Measurements from ENCODE around the gene PLA1A.

The PLA1A gene

GRCh38 chr3:119664370-119664769, 66.7 kb downstream of the PLA1A start:
- no peak for DNase-seq
- H3K36me3 ChIP-seq, result peaks cover 8% of the 10 kb centered on the region
- no peaks in the 10 kb centered on the region for H3K9me3 ChIP-seq (ENCODE audit: severe bottlenecking)
- no peak for TF ChIP-seq CTCF (IDR thresholded peaks at IDR 0.05; ENCODE audit: low read depth, low read length)
- no peak overlapping the region for H3K27ac ChIP-seq
- H3K4me3 ChIP-seq (ENCODE audit: low read depth, low read length), result no peak overlapping the region
- H3K27me3 ChIP-seq (ENCODE audit: insufficient read depth, low read depth, severe bottlenecking), result no peaks in the 10 kb centered on the region

- no peak for TF ChIP-seq CTCF (IDR thresholded peaks at IDR 0.05; ENCODE audit: low read depth, low read length)
- DNase-seq, result no peak
- H3K27ac ChIP-seq, result no peak overlapping the region
- H3K27me3 ChIP-seq (ENCODE audit: insufficient read depth, low read depth, severe bottlenecking), result no peaks in the 10 kb centered on the region
- H3K4me3 ChIP-seq (ENCODE audit: low read depth, low read length), result no peak overlapping the region
- no peaks in the 10 kb centered on the region for H3K9me3 ChIP-seq (ENCODE audit: severe bottlenecking)
- H3K36me3 ChIP-seq, result peaks cover 11% of the 10 kb centered on the region
Measured at GRCh38 chr3:119664850-119665379, 67.2 kb downstream of the PLA1A start.

- H3K36me3 ChIP-seq, result peaks cover 17% of the 10 kb centered on the region
- TF ChIP-seq CTCF (IDR thresholded peaks at IDR 0.05; ENCODE audit: low read depth, low read length), result no peak
- H3K9me3 ChIP-seq (ENCODE audit: severe bottlenecking), result no peaks in the 10 kb centered on the region
- H3K27ac ChIP-seq, result no peak overlapping the region
- H3K27me3 ChIP-seq (ENCODE audit: insufficient read depth, low read depth, severe bottlenecking), result no peaks in the 10 kb centered on the region
- no peak overlapping the region for H3K4me3 ChIP-seq (ENCODE audit: low read depth, low read length)
- DNase-seq, result no peak
Measured at GRCh38 chr3:119665954-119666559, 68.4 kb downstream of the PLA1A start.

GRCh38 chr3:119669906-119670570, 72.4 kb downstream of the PLA1A start:
- TF ChIP-seq CTCF (IDR thresholded peaks at IDR 0.05; ENCODE audit: low read depth, low read length), result no peak
- H3K36me3 ChIP-seq, result peaks cover 43% of the 10 kb centered on the region
- H3K27me3 ChIP-seq (ENCODE audit: insufficient read depth, low read depth, severe bottlenecking), result no peaks in the 10 kb centered on the region
- H3K9me3 ChIP-seq (ENCODE audit: severe bottlenecking), result no peaks in the 10 kb centered on the region
- H3K4me3 ChIP-seq (ENCODE audit: low read depth, low read length), result no peak overlapping the region
- no peak overlapping the region for H3K27ac ChIP-seq
- no peak for DNase-seq

DNA sequence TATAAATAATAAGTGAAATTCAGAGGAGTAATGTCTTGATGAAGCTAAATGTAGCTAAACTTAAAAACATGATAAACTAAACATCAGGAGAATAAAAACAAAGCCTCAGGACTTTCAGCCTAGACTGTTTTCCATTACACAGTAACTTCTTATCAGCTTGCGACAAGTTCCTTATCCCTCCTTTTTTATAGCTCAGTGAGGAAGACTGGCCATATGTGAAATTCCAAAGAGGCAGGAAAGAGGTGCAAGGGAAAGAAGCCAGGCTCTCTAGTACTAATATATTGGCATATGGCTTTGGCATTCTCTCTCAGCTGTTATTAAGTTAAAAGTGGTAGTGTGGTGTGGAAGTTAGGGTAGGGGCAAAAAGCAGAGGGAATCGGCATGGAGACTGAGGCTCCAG, 75.1 kb downstream of the PLA1A start:
- H3K27me3 ChIP-seq (ENCODE audit: insufficient read depth, low read depth, severe bottlenecking), result no peaks in the 10 kb centered on the region
- no peak overlapping the region for H3K4me3 ChIP-seq (ENCODE audit: low read depth, low read length)
- TF ChIP-seq CTCF (IDR thresholded peaks at IDR 0.05; ENCODE audit: low read depth, low read length), result no peak
- no peaks in the 10 kb centered on the region for H3K9me3 ChIP-seq (ENCODE audit: severe bottlenecking)
- no peak for DNase-seq
- peaks cover 47% of the 10 kb centered on the region for H3K36me3 ChIP-seq
- H3K27ac ChIP-seq, result no peak overlapping the region
